ENCODE data around the gene BCLAF3.

BCLAF3 gene

GRCh38 chrX:19990556-19991349, at the start of gene BCLAF3:
TSS of gene BCLAF3 (minus strand) at chrX:19991061. CDS start at chrX:19970264, 20,797 bp downstream.
- ChIA-PET CTCF (interaction anchor here (0.9 to 4.2 kb wide), 7 partner anchors 10 to 619 kb away, joined by 3 to 23 read pairs (median 4); no protein-coding TSS in a partner anchor), POLR2A (no interaction called here)
- peak; percentile 92 for DNase-seq (ENCODE audit: extremely low spot score)
- TF ChIP-seq CTCF (IDR thresholded peaks at IDR 0.05; ENCODE audit: control extremely low read depth, extremely low read depth, low read depth, missing control alignments): peak; percentile 81

GRCh38 chrX:20038966-20039365, 48.1 kb upstream of the BCLAF3 start:
- DNase-seq (ENCODE audit: extremely low spot score): no peak
- CTCF ChIA-PET: no interaction called here
- POLR2A ChIA-PET: no interaction called here
- no peak for TF ChIP-seq CTCF (IDR thresholded peaks at IDR 0.05; ENCODE audit: control extremely low read depth, extremely low read depth, low read depth, missing control alignments)

GRCh38 chrX:20037186-20037585, 46.3 kb upstream of the BCLAF3 start:
- no peak for TF ChIP-seq CTCF (IDR thresholded peaks at IDR 0.05; ENCODE audit: control extremely low read depth, extremely low read depth, low read depth, missing control alignments)
- DNase-seq (ENCODE audit: extremely low spot score): no peak
- ChIA-PET CTCF (no interaction called here), POLR2A (no interaction called here)

- TF ChIP-seq CTCF (IDR thresholded peaks at IDR 0.05; ENCODE audit: control extremely low read depth, extremely low read depth, low read depth, missing control alignments): no peak
- ChIA-PET CTCF (interaction anchor here (1.0 kb wide), 1 partner anchor 36 kb away, joined by 3 read pairs; no protein-coding TSS in a partner anchor), POLR2A (no interaction called here)
- no peak for DNase-seq (ENCODE audit: extremely low spot score)
These were observed 41.3 kb upstream of the BCLAF3 start for GRCh38 chrX:20032201-20032600.

GRCh38 chrX:20029728-20030127, 38.9 kb upstream of the BCLAF3 start:
- TF ChIP-seq CTCF (IDR thresholded peaks at IDR 0.05; ENCODE audit: control extremely low read depth, extremely low read depth, low read depth, missing control alignments): no peak
- POLR2A ChIA-PET: no interaction called here
- CTCF ChIA-PET: no interaction called here
- no peak for DNase-seq (ENCODE audit: extremely low spot score)

GRCh38 chrX:20028588-20028987, 37.7 kb upstream of the BCLAF3 start:
- CTCF ChIA-PET: no interaction called here
- DNase-seq (ENCODE audit: extremely low spot score): no peak
- POLR2A ChIA-PET: no interaction called here
- TF ChIP-seq CTCF (IDR thresholded peaks at IDR 0.05; ENCODE audit: control extremely low read depth, extremely low read depth, low read depth, missing control alignments): no peak
